ENCODE data around the gene SPINK8. TPM values are rescaled to one million over a fixed set of nuclear protein-coding genes. Genes with fewer than 3 reads are reported as not detected.
"Not testable (repeated sequence)": the region's sequence is repeated elsewhere in the genome, so short reads cannot be mapped to it uniquely, and the experiment has no call there.

The SPINK8 gene
- total and polyA plus RNA-seq, 8 donors = not detected

GRCh38 chr3:48271763-48272498 is 61.5 kb downstream of the SPINK8 start:
- DNase-seq = peak in 1 of 2 donors; percentile 5
- TF ChIP-seq CTCF (IDR thresholded peaks at IDR 0.05) (no peak), POLR2A (IDR thresholded peaks at IDR 0.05) (no peak), EP300 (IDR thresholded peaks at IDR 0.05) (no peak), POLR2AphosphoS5 (IDR thresholded peaks at IDR 0.05) (no peak)
- H3K9me3 ChIP-seq = no peaks in the 10 kb centered on the region
- intact Hi-C loops (cut with DNase I; ENCODE audit: low total_unique reads) = loop anchor here (10.0 kb wide), 1 partner anchor 143 kb away; no protein-coding TSS in a partner anchor
- H3K4me1 ChIP-seq = peaks cover 0 to 17% (median 12%) of the 10 kb centered on the region in 4 donors
- peaks cover 4 to 42% (median 31%) of the 10 kb centered on the region in 4 donors for H3K36me3 ChIP-seq
- H3K27me3 ChIP-seq = no peaks in the 10 kb centered on the region
- H3K4me3 ChIP-seq = no peak overlapping the region
- no peak overlapping the region for H3K27ac ChIP-seq
- 94 to 98% (median 96%) methylated on average over 22 to 38 of the region's 38 CpGs for WGBS, 5 donors

- DNase-seq, H3K4me3 ChIP-seq, H3K9me3 ChIP-seq, H3K27ac ChIP-seq, H3K27me3 ChIP-seq: not testable (repeated sequence)
- intact Hi-C loops (cut with DNase I; ENCODE audit: low total_unique reads) = loop anchor here (10.0 kb wide), 1 partner anchor 144 kb away; no protein-coding TSS in a partner anchor
- Histone ChIP-seq H3K4me1 (peaks cover 0 to 17% (median 12%) of the 10 kb centered on the region in 4 donors), H3K36me3 (peaks cover 4 to 49% (median 38%) of the 10 kb centered on the region in 4 donors)
- 94 to 96% (median 95%) methylated on average over 10 of the region's 10 CpGs for WGBS, 5 donors
Observed at GRCh38 chr3:48271223-48271622, 62.2 kb downstream of the SPINK8 start.

GRCh38 chr3:48270306-48270705 is 63.2 kb downstream of the SPINK8 start:
- no peak for DNase-seq
- TF ChIP-seq POLR2A (IDR thresholded peaks at IDR 0.05) = no peak
- TF ChIP-seq CTCF (IDR thresholded peaks at IDR 0.05) = no peak
- no peak for TF ChIP-seq EP300 (IDR thresholded peaks at IDR 0.05)
- TF ChIP-seq POLR2AphosphoS5 (IDR thresholded peaks at IDR 0.05) = no peak
- Histone ChIP-seq H3K27ac (no peak overlapping the region), H3K36me3 (peaks cover 4 to 58% (median 44%) of the 10 kb centered on the region in 4 donors), H3K4me1 (peaks cover 0 to 17% (median 12%) of the 10 kb centered on the region in 4 donors), H3K27me3 (no peaks in the 10 kb centered on the region), H3K4me3 (no peak overlapping the region), H3K9me3 (no peaks in the 10 kb centered on the region)
- intact Hi-C loops (cut with DNase I; ENCODE audit: low total_unique reads) = loop anchor here (10.0 kb wide), 1 partner anchor 144 kb away; no protein-coding TSS in a partner anchor
- WGBS, 5 donors = 76 to 85% (median 81%) methylated on average over 2 of the region's 2 CpGs

GRCh38 chr3:48269592-48269991 is 63.9 kb downstream of the SPINK8 start:
- intact Hi-C loops (cut with DNase I; ENCODE audit: low total_unique reads) = no loop called here
- H3K27me3 ChIP-seq = no peaks in the 10 kb centered on the region
- no peak overlapping the region for H3K4me3 ChIP-seq
- DNase-seq = no peak
- no peak overlapping the region for H3K27ac ChIP-seq
- H3K36me3 ChIP-seq = peaks cover 4 to 64% (median 47%) of the 10 kb centered on the region in 4 donors
- 86 to 96% (median 92%) methylated on average over 8 of the region's 8 CpGs for WGBS, 5 donors
- peaks cover 0 to 17% (median 12%) of the 10 kb centered on the region in 4 donors for H3K4me1 ChIP-seq
- TF ChIP-seq EP300 (IDR thresholded peaks at IDR 0.05) (no peak), CTCF (IDR thresholded peaks at IDR 0.05) (no peak), POLR2AphosphoS5 (IDR thresholded peaks at IDR 0.05) (no peak), POLR2A (IDR thresholded peaks at IDR 0.05) (no peak)
- no peaks in the 10 kb centered on the region for H3K9me3 ChIP-seq
